HL-60/S4 treated with retinoic acid at 250 ng/mL for 4 days and 3 days (cell line): Measurements from ENCODE around the gene ACY1.

Experiments used
- in situ Hi-C: fragments of 300-500 bp; cut with MboI; formaldehyde crosslinking; loops from 2 replicates; pipeline ENCODE4 v1.7.0; 2022; ENCODE audit warnings: low sequenced_read_pairs

Gene ACY1

DNA sequence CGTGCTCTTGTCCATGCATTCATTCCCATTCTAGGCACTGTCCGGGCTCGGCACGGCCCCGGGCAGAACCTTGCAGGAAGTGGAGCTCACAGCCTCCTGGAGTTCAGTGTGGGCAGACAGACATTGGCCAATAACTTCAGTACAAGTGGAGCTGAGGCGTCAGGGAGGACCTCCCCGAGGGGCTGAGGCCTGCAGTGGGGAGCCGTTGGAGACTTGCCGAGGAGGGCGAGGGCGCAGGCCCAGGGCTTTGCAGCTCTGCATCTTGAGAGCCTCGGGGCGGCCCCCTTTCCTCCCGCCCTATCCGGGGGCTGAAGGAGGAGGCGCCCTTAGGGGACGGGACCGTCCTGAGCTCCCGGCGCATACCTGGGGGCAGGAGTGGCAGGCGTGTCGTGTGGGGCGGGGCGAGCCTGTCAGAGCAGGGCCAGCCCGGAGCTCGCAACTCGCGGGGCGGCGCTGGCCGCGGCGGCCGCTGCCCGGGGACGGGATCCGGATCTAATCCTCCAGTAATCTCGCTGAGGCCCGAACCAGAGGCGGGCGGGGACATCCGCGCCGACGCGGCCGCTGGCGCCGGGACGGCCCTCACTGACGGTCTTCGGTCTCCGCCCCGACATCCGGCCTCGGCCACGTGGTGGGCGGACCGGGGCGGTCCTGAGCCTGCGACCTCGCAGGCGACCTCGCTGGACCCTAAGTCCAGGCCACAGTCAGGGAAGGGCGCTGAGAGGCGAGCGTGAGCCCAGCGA, at the start of gene ACY1:
ACY1 (plus strand) TSS at position 698 of the 740 bp plus-strand sequence. CDS start 530 bp downstream, outside the sequence.
- in situ Hi-C loops = no loop called here

- in situ Hi-C loops = no loop called here
Observed at GRCh38 chr3:51934139-51934850, 49.0 kb upstream of the ACY1 start.

GRCh38 chr3:51934991-51935885, 48.1 kb upstream of the ACY1 start:
- in situ Hi-C loops = no loop called here

DNA sequence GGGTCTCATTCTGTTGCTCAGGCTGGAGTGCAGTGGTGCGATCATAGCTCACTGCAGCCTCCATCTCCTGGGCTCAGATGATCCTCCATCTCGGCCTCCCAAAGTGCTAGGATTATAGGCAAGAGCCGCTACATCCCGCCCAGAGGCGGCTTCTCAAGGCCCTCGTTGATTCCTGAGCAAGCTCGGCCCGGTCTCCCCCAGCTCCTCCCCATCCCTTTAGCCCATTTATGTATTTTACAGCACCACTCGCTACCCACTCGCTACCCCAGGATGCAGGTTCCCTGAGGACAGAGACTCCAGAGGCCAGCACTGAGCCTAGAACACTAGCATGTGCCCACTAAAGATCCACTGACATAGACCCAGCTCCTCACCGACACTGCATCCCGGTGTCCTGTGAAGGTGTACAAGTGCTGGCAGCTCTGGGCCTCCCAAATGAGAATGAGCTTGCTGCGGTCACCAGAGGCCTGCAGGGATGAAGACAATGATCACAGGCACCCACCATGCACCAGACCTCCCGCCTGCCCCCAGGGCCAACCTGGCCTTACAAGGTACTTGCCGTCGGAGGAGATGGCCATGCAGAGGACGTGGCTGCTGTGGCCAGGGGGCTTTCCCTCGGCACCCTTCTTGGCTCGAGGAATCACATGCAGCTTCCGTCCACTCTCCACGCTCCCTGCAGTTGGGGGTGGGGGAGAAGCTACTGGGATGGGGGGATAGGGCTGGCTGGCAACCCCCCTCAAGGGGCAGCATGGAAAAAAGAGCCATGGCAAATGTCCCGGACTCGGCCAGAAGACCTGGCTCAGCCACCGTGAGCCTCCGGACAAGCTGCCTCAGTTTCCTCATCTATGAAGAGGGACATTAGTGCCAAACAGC, 47.2 kb upstream of the ACY1 start:
- in situ Hi-C loops = no loop called here

- in situ Hi-C loops = no loop called here
Observed at GRCh38 chr3:51937014-51937413, 46.3 kb upstream of the ACY1 start.

GRCh38 chr3:51937611-51938450, 45.5 kb upstream of the ACY1 start:
- in situ Hi-C loops = no loop called here

DNA sequence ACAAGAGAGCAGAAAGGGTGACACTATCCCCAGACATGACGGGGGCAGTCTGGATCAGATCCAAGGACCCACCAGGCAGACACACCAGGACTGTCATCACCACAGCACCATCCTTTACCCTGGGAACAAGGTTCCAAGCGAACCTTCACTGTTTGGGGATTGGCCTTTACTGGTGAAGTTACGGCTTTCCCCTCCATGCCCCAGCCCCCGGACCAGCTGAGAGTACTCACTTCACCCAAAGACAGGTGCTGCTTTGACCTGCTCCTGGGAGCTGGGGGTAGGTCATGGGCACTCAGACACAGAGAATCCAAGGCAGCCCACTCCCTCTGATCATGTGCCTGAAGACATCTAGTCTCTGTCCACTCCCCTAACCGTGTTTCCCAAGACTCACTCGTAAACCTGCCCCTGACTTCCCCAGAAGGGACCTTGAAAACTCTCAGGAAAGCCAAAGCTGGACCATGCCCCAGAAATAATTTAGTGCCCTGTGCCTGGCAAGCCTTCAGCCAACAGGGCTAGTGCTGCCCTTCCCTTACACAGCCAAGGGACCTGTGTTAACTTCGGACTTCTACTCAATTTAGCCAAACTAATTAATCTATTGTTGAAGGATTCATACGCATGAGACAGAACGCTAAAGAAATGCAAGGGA, 44.4 kb upstream of the ACY1 start:
- in situ Hi-C loops = no loop called here

- in situ Hi-C loops = no loop called here
Observed at GRCh38 chr3:51940648-51941462, 42.5 kb upstream of the ACY1 start.

DNA sequence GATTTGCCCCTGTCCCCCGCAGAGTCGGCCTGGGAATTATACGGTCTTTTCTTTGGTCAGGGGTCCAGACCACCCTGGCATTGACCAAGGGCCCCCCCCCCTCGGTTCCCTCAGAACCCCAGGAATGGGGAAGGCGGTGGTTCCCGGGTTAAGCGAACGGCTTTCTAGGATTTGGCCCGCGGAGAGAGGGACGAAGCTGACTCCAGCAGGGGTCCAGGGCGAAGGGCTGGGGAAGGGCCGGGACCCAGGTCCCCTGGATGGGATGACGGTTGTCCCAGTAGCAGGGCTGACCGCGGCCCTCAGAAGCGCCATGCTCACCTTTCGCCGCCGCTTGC, 41.9 kb upstream of the ACY1 start:
- in situ Hi-C loops = no loop called here

- in situ Hi-C loops = no loop called here
Observed at GRCh38 chr3:51941798-51942602, 41.3 kb upstream of the ACY1 start, which contains the start of the genes PARP3 and RRP9. PARP3 (plus strand) TSS chr3:51942363; CDS start chr3:51943356, 993 bp downstream. RRP9 (minus strand) TSS chr3:51941904; CDS start chr3:51941867, 37 bp downstream.

DNA sequence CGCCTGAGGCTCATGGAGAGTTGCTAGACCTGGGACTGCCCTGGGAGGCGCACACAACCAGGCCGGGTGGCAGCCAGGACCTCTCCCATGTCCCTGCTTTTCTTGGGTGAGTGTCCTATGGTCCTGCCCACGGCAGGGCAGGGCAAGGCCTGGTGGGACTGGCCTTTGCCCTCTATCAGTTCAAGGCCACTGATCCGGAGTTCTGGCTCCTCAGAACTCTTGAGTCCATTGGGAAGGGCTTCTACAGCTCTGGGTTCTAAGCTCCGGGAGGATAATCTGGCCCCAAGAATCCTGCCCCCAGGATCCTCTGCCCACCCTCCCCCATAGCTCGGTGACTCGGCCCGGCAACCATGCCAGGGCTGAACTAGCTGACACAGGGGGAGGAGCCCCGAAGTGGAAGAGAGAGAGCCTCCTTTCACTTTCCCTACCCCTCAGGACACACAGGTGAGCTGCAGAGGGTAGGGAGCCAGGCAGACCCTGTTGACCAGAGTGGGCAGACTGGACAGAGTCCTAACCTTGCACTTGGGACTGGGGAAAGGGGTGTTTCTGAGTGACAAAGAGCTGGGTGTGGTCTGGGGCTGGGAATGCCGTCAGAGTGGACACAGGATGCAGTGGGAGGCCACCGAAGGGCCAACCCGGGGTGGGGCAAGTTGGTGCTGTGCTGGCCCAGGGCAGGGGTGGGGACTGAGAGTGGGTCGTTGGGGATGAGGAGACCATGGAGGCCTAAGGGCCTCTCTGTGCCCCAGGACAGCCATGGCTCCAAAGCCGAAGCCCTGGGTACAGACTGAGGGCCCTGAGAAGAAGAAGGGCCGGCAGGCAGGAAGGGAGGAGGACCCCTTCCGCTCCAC, 40.5 kb upstream of the ACY1 start:
- in situ Hi-C loops = no loop called here

DNA sequence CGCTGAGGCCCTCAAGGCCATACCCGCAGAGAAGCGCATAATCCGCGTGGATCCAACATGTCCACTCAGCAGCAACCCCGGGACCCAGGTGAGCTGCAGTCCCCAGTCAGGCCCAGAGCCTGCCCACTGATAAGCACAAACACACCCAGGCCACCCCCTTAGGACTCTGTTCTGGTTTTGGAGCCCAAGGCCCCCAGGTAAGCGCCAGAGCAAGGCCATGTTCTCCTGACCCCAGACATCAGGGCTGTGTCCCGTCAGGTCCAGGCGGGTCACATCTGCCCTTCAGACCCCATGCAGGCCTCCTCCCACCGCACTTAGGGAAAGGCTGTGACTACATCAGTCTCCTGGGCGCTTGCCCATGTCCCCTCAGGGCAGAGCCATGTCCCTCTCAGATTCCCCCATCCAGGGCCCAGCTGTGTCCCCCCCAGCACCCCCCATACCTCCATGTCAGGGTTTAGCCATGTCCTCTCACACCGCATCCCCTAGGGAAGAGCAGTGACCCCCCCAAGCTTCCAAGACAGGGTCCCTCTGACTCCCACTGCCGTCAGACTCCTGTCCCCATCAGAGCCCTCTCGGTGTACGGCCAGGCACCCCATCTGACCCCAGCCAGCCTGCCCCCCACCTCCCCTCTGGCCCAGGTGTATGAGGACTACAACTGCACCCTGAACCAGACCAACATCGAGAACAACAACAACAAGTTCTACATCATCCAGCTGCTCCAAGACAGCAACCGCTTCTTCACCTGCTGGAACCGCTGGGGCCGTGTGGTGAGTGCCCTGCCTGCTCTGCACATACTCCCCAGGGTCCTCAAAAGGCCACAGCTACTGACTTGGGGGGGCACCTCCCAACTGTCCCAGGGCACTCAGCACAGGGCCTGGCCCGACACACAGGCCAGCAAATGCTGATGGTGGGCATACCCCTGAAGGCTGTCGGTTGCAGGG, 39.6 kb upstream of the ACY1 start:
- in situ Hi-C loops = no loop called here

GRCh38 chr3:51944451-51945021, 38.8 kb upstream of the ACY1 start:
- in situ Hi-C loops = no loop called here

- in situ Hi-C loops = no loop called here
Observed at GRCh38 chr3:51945031-51945840, 38.1 kb upstream of the ACY1 start.
